ENCODE measurements around the gene CATSPER1. TPM values are rescaled to one million over a fixed set of nuclear protein-coding genes. Genes with fewer than 3 reads are reported as not detected.

CATSPER1 gene
- total RNA-seq, 1 experiment from 2014 or later, result not detected

DNA sequence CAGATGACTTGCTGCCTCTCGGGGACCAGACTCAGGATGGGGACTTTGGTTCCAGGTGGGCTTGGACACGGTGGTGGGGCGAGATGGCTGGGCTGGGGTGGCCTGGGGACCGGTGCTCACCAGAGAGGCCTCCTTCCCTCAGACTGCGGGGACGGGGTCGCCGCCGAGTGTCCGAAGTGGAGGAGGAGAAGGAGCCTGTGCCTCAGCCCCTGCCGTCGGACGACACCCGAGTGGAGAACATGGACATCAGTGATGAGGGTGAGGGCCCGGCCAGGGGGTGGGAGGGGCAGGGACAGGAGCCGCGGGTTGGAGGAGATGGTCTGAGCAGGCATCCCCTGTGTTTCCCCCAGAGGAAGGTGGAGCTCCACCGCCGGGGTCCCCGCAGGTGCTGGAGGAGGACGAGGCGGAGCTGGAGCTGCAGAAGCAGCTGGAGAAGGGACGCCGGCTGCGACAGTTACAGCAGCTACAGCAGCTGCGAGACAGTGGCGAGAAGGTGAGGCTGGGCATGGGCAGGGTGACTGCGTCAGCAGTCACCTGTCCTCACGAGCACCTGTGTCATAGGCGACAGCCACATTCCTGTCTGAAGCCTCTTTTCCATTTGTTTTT is 58.8 kb downstream of the CATSPER1 start:
- no peak overlapping the region for H3K27ac ChIP-seq (ENCODE audit: low read depth, low read length, poor library complexity, severe bottlenecking)
- no peak overlapping the region for H3K4me3 ChIP-seq (ENCODE audit: low read depth, low read length, poor library complexity, severe bottlenecking)
- intact Hi-C loops (cut with micrococcal nuclease; ENCODE audit: unreplicated experiment), result no loop called here
- H3K9me3 ChIP-seq (ENCODE audit: low read depth, low read length, poor library complexity, severe bottlenecking), result no peaks in the 10 kb centered on the region
- ChIA-PET CTCF (no interaction called here), POLR2A (ENCODE audit: low non-redundant PET) (no interaction called here)
- no peak for TF ChIP-seq CTCF (conservative IDR thresholded peaks at IDR 0.05; ENCODE audit: low read depth, low read length)
- TF ChIP-seq EZH2 (IDR thresholded peaks at IDR 0.05; ENCODE audit: borderline replicate concordance, low read depth, low read length, poor library complexity, severe bottlenecking), result no peak
- peaks cover 7% of the 10 kb centered on the region for H3K4me1 ChIP-seq (ENCODE audit: insufficient read depth, low read length, poor library complexity, severe bottlenecking)
- DNase-seq (ENCODE audit: low spot score), result no peak
- peaks cover 63% of the 10 kb centered on the region for H3K36me3 ChIP-seq (ENCODE audit: insufficient read depth, low read length, poor library complexity, severe bottlenecking)
- no peaks in the 10 kb centered on the region for H3K27me3 ChIP-seq (replicated peaks; ENCODE audit: insufficient read depth, low read depth, low read length, poor library complexity)
- no TSS peak for BruUV-seq (replicated peaks)

Other genes with a start within 250 kb of the CATSPER1 start
- 22.5 and 22.8 TPM in 2 replicates for gene AP5B1, start 245.5 kb downstream of the CATSPER1 start, total RNA-seq (2021)
- gene OVOL1, start 239.4 kb downstream of the CATSPER1 start, total RNA-seq (2021), result not detected in 2 replicates
- gene SNX32, start 192.5 kb downstream of the CATSPER1 start, total RNA-seq (2021), result 2.0 and 2.1 TPM in 2 replicates
- 1,449 and 1,649 TPM in 2 replicates for gene CFL1, start 168.3 kb downstream of the CATSPER1 start, total RNA-seq (2021)
- 64.6 and 77.4 TPM in 2 replicates for gene MUS81, start 166.0 kb downstream of the CATSPER1 start, total RNA-seq (2021)
- 31.2 and 37.6 TPM in 2 replicates for gene EFEMP2, start 153.7 kb downstream of the CATSPER1 start, total RNA-seq (2021)
- gene CTSW, start 146.6 kb downstream of the CATSPER1 start, total RNA-seq (2021), result not detected in 2 replicates
- 98.5 and 116 TPM in 2 replicates for gene FIBP, start 138.0 kb downstream of the CATSPER1 start, total RNA-seq (2021)
- 32.3 and 32.9 TPM in 2 replicates for gene CCDC85B, start 135.8 kb downstream of the CATSPER1 start, total RNA-seq (2021)
- 12.6 and 29.0 TPM in 2 replicates for gene FOSL1, start 126.1 kb downstream of the CATSPER1 start, total RNA-seq (2021)
- gene C11orf68, start 107.4 kb downstream of the CATSPER1 start, total RNA-seq (2021), result 22.4 and 27.6 TPM in 2 replicates
- gene DRAP1, start 107.1 kb downstream of the CATSPER1 start, total RNA-seq (2021), result 122 and 124 TPM in 2 replicates
- not detected in 2 replicates for gene TSGA10IP, start 81.0 kb downstream of the CATSPER1 start, total RNA-seq (2021)
- gene SART1, start 64.7 kb downstream of the CATSPER1 start, total RNA-seq (2021), result 95.8 and 96.3 TPM in 2 replicates
- 69.4 and 86.2 TPM in 2 replicates for gene EIF1AD, start 24.3 kb downstream of the CATSPER1 start, total RNA-seq (2021)
- 541 and 556 TPM in 2 replicates for gene BANF1, start 24.0 kb downstream of the CATSPER1 start, total RNA-seq (2021)
- gene CST6, start 14.5 kb downstream of the CATSPER1 start, total RNA-seq (2021), result 2.3 and 3.9 TPM in 2 replicates
- 1.8 and 2.0 TPM in 2 replicates for gene GAL3ST3, start 22.7 kb upstream of the CATSPER1 start, total RNA-seq (2021)
- gene SF3B2, start 25.9 kb upstream of the CATSPER1 start, total RNA-seq (2021), result 357 and 358 TPM in 2 replicates
- 75.7 and 79.1 TPM in 2 replicates for gene PACS1, start 43.8 kb upstream of the CATSPER1 start, total RNA-seq (2021)
- gene KLC2, start 231.2 kb upstream of the CATSPER1 start, total RNA-seq (2021), result 94.3 and 97.4 TPM in 2 replicates
- gene RAB1B, start 242.2 kb upstream of the CATSPER1 start, total RNA-seq (2021), result 171 and 186 TPM in 2 replicates

All from A673 (cell line).